Left ventricle myocardium inferior (tissue), 1 donor: ENCODE results near the gene CFAP157. TPM values are rescaled to one million over a fixed set of nuclear protein-coding genes. Genes with fewer than 3 reads are reported as not detected.

ENCODE experiments used
- DNase-seq: peaks from one replicate; pipeline ENCODE4 v3.0.0-alpha.2; 2020
- H3K27ac ChIP-seq: fragments of 200-600 bp; replicated peaks from 2 replicates; pipeline ENCODE4 v1.8.0; 2021
- H3K27me3 ChIP-seq: fragments of 200-600 bp; 2 replicates; pipeline ENCODE4 v1.8.0; 2021; ENCODE audit warnings: low read depth
- H3K36me3 ChIP-seq: fragments of 200-600 bp; 2 replicates; pipeline ENCODE4 v1.8.0; 2021
- H3K4me1 ChIP-seq: fragments of 200-600 bp; 2 replicates; pipeline ENCODE4 v1.8.0; 2021
- H3K4me3 ChIP-seq: fragments of 200-600 bp; 2 replicates; pipeline ENCODE4 v1.8.0; 2021; ENCODE audit warnings: mild to moderate bottlenecking, moderate library complexity
- H3K9me3 ChIP-seq: fragments of 200-600 bp; replicated peaks from 2 replicates; pipeline ENCODE4 v1.8.0; 2021
- CTCF ChIP-seq: fragments of 200-600 bp; IDR thresholded peaks from 2 replicates; pipeline ENCODE4 v1.8.0; 2021; ENCODE audit warnings: antibody characterized with exemption, mild to moderate bottlenecking, borderline replicate concordance
- intact Hi-C: fragments of 100-400 bp; cut with micrococcal nuclease; formaldehyde crosslinking; loops from one replicate; pipeline ENCODE4 v1.11.0; 2022
- total RNA-seq: library from RNA; stranded (reverse); fragmentation: NEBNext Ultra II Directional; extraction: Animal tissue kit (Norgen Biotek cat#: 25700); gene quantifications from one replicate; pipeline ENCODE4 v1.2.1, GENCODE V29; 2021
- donor health status: DM: no; HTN: yes; CAD: no; lungs with severe emphysema.

The CFAP157 gene
- total RNA-seq, 1 donor from 2014 or later, result not detected

GRCh38 chr9:127664678-127665507 is 41.9 kb upstream of the CFAP157 start:
- no peak for DNase-seq
- no peaks in the 10 kb centered on the region for H3K27me3 ChIP-seq
- H3K27ac ChIP-seq, result peak overlapping the region; percentile 2
- peaks cover 4% of the 10 kb centered on the region for H3K4me1 ChIP-seq
- peaks cover 96% of the 10 kb centered on the region for H3K36me3 ChIP-seq
- intact Hi-C loops, result no loop called here
- no peaks in the 10 kb centered on the region for H3K9me3 ChIP-seq
- no peak overlapping the region for H3K4me3 ChIP-seq
- TF ChIP-seq CTCF, result no peak

GRCh38 chr9:127667127-127667844 is 39.5 kb upstream of the CFAP157 start:
- DNase-seq, result no peak
- no peak overlapping the region for H3K27ac ChIP-seq
- H3K9me3 ChIP-seq, result no peaks in the 10 kb centered on the region
- intact Hi-C loops, result no loop called here
- no peaks in the 10 kb centered on the region for H3K27me3 ChIP-seq
- TF ChIP-seq CTCF, result no peak
- peaks cover 4% of the 10 kb centered on the region for H3K4me1 ChIP-seq
- peaks cover 96% of the 10 kb centered on the region for H3K36me3 ChIP-seq
- no peak overlapping the region for H3K4me3 ChIP-seq

GRCh38 chr9:127667906-127668305 is 38.9 kb upstream of the CFAP157 start:
- DNase-seq, result no peak
- H3K27ac ChIP-seq, result no peak overlapping the region
- H3K9me3 ChIP-seq, result no peaks in the 10 kb centered on the region
- peaks cover 4% of the 10 kb centered on the region for H3K4me1 ChIP-seq
- H3K36me3 ChIP-seq, result peaks cover 96% of the 10 kb centered on the region
- no peaks in the 10 kb centered on the region for H3K27me3 ChIP-seq
- intact Hi-C loops, result no loop called here
- no peak overlapping the region for H3K4me3 ChIP-seq
- TF ChIP-seq CTCF, result no peak

- Histone ChIP-seq H3K27ac (no peak overlapping the region), H3K27me3 (no peaks in the 10 kb centered on the region), H3K36me3 (peaks cover 95% of the 10 kb centered on the region), H3K9me3 (no peaks in the 10 kb centered on the region), H3K4me3 (no peak overlapping the region), H3K4me1 (no peaks in the 10 kb centered on the region)
- TF ChIP-seq CTCF, result no peak
- DNase-seq, result no peak
- intact Hi-C loops, result no loop called here
Measured at GRCh38 chr9:127673234-127673633, 33.6 kb upstream of the CFAP157 start.

GRCh38 chr9:127676638-127677037 is 30.1 kb upstream of the CFAP157 start:
- no peak overlapping the region for H3K27ac ChIP-seq
- peaks cover 96% of the 10 kb centered on the region for H3K36me3 ChIP-seq
- DNase-seq, result no peak
- no peak for TF ChIP-seq CTCF
- H3K9me3 ChIP-seq, result no peaks in the 10 kb centered on the region
- no peak overlapping the region for H3K4me3 ChIP-seq
- intact Hi-C loops, result no loop called here
- no peaks in the 10 kb centered on the region for H3K4me1 ChIP-seq
- no peaks in the 10 kb centered on the region for H3K27me3 ChIP-seq
